ENCODE data around the gene CD151. TPM values are rescaled to one million over a fixed set of nuclear protein-coding genes. Genes with fewer than 3 reads are reported as not detected.
A peak's percentile ranks its signal among the peaks of the same experiment; 100 is the strongest.

The CD151 gene
- polyA plus RNA-seq, 1 experiment, result 2,262 TPM

GRCh38 chr11:808427-809286, 24.1 kb upstream of the CD151 start:
- peaks cover 21% of the 10 kb centered on the region for H3K36me3 ChIP-seq (ENCODE audit: control insufficient read depth, insufficient read depth, low read length)
- POLR2A ChIA-PET, result interaction anchor here (1.1 to 1.3 kb wide), 2 partner anchors 11 to 35 kb away, joined by 5 to 24 read pairs; partner anchors contain the start of gene PNPLA2
- TF ChIP-seq CTCF (IDR thresholded peaks at IDR 0.05; ENCODE audit: insufficient read depth, low read depth, low read length), result no peak
- no peak for DNase-seq (ENCODE audit: low read depth)
- no peaks in the 10 kb centered on the region for H3K27me3 ChIP-seq (ENCODE audit: control insufficient read depth, insufficient read depth, low read length)
- peak overlapping the region; percentile 93 for H3K4me3 ChIP-seq (ENCODE audit: low read depth, low read length)
- CTCF ChIA-PET, result interaction anchor here (0.8 to 0.9 kb wide), 2 partner anchors 11 to 26 kb away, joined by 3 read pairs; no protein-coding TSS in a partner anchor

- CTCF ChIA-PET, result interaction anchor here (0.8 to 0.9 kb wide), 2 partner anchors 10 to 25 kb away, joined by 3 read pairs; no protein-coding TSS in a partner anchor
- POLR2A ChIA-PET, result interaction anchor here (0.6 to 1.3 kb wide), 3 partner anchors 10 to 83 kb away, joined by 4 to 24 read pairs (median 5); partner anchors contain the start of gene PNPLA2
- TF ChIP-seq CTCF (IDR thresholded peaks at IDR 0.05; ENCODE audit: insufficient read depth, low read depth, low read length), result no peak
- peak; percentile 69 for DNase-seq (ENCODE audit: low read depth)
- Histone ChIP-seq H3K27me3 (ENCODE audit: control insufficient read depth, insufficient read depth, low read length) (no peaks in the 10 kb centered on the region), H3K4me3 (ENCODE audit: low read depth, low read length) (peak within 1 kb of the TSS; percentile 93), H3K36me3 (ENCODE audit: control insufficient read depth, insufficient read depth, low read length) (peaks cover 23% of the 10 kb centered on the region)
These were observed 23.3 kb upstream of the CD151 start, which contains the start of gene RPLP2 for GRCh38 chr11:809287-810039. Gene RPLP2, plus strand, starts transcription at chr11:809967. Its CDS starts 268 bp downstream, at chr11:810235.

DNA sequence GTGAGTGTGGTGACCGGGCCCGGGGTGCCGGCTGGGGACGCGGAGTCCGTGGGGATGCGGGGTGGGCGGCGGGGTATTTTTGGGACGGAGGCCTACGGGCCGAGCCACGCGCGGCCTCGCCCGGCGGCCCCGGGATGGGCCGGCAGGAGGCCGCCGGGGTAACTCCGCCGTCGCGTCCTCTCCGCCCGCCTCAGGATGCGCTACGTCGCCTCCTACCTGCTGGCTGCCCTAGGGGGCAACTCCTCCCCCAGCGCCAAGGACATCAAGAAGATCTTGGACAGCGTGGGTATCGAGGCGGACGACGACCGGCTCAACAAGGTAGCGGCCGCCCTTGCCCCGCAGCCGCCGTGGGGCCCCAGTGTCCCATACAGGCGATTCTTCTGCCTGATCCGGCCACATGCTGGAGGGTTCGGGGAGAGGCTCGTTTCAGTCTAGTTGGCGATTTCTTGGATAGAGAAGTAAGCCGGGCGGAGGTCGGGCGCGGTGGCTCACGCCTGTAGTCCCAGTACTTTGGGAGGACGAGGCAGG, 22.6 kb upstream of the CD151 start:
- CTCF ChIA-PET, result no interaction called here
- POLR2A ChIA-PET, result interaction anchor here (0.6 to 1.3 kb wide), 3 partner anchors 9 to 83 kb away, joined by 4 to 24 read pairs (median 5); partner anchors contain the start of gene PNPLA2
- no peak for DNase-seq (ENCODE audit: low read depth)
- Histone ChIP-seq H3K27me3 (ENCODE audit: control insufficient read depth, insufficient read depth, low read length) (no peaks in the 10 kb centered on the region), H3K4me3 (ENCODE audit: low read depth, low read length) (peak overlapping the region; percentile 93), H3K36me3 (ENCODE audit: control insufficient read depth, insufficient read depth, low read length) (peaks cover 23% of the 10 kb centered on the region)
- TF ChIP-seq CTCF (IDR thresholded peaks at IDR 0.05; ENCODE audit: insufficient read depth, low read depth, low read length), result no peak

DNA sequence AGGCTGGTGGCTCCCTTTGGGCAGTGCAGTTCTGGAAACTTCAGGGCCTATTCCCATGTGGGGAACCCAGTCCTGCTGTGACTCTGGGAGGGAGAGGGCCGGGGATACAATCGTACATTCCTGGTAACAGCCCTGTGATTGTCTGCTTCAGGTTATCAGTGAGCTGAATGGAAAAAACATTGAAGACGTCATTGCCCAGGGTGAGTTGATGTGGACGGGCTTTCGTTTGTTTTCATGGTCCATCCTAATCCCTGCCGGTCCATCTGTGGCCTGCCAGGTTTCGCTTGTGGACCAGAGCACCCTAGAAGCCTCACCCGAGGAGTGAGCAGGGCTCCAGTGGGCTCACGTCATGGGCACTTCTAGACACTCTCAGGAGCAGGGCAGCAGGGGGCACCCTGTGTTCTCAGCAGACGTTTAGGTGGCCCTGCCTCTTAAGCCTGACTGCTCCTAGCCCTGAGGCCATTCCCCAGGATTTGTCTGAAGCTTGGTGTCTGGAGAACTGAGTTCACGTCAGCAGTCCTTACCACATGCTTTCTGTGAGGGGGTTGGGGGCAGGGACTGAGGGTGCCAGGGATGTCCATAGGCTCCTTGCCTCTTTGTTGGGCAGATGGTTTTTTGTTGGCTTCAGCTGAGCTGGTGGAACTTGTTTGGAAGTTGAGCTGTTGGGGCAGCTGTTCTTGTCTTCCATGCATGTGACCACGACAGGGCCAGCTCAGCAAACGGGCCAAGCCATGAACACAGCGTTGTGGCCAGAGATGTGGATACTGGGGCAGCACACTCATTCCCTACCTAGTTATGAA, 21.1 kb upstream of the CD151 start:
- CTCF ChIA-PET, result interaction anchor here (0.6 to 1.5 kb wide), 4 partner anchors 29 to 239 kb away, joined by 3 read pairs; no protein-coding TSS in a partner anchor
- no peak for TF ChIP-seq CTCF (IDR thresholded peaks at IDR 0.05; ENCODE audit: insufficient read depth, low read depth, low read length)
- H3K36me3 ChIP-seq (ENCODE audit: control insufficient read depth, insufficient read depth, low read length), result peaks cover 23% of the 10 kb centered on the region
- no peak overlapping the region for H3K4me3 ChIP-seq (ENCODE audit: low read depth, low read length)
- DNase-seq (ENCODE audit: low read depth), result no peak
- H3K27me3 ChIP-seq (ENCODE audit: control insufficient read depth, insufficient read depth, low read length), result no peaks in the 10 kb centered on the region
- POLR2A ChIA-PET, result no interaction called here

Data from BJ (cell line).